Parathyroid adenoma (tissue), 2 donors: Measurements from ENCODE around the gene BTN3A1.

ENCODE experiments used
- H2AFZ ChIP-seq: fragments of 300-600 bp; sonication (generic); one replicate; pipeline ENCODE4 v1.7.0; 2017; ENCODE audit warnings: antibody characterized with exemption, mild to moderate bottlenecking
- H3K27ac ChIP-seq: fragments of 300-600 bp; sonication (generic); one replicate; pipeline ENCODE4 v1.7.0; 2017
- H3K27me3 ChIP-seq: fragments of 300-600 bp; sonication (generic); one replicate; pipeline ENCODE4 v1.7.0; 2017; ENCODE audit warnings: low read length; ENCODE audit not compliant: control insufficient read depth, insufficient read depth
- H3K36me3 ChIP-seq: fragments of 300-600 bp; sonication (generic); one replicate; pipeline ENCODE4 v1.7.0; 2017; ENCODE audit warnings: low read length; ENCODE audit not compliant: control insufficient read depth, insufficient read depth
- H3K4me1 ChIP-seq: fragments of 300-600 bp; sonication (generic); one replicate; pipeline ENCODE4 v1.7.0; 2017; ENCODE audit warnings: control low read depth
- H3K4me2 ChIP-seq: fragments of 300-600 bp; sonication (generic); one replicate; pipeline ENCODE4 v1.7.0; 2017; ENCODE audit warnings: low read length
- H3K4me3 ChIP-seq: fragments of 300-600 bp; sonication (generic); one replicate; pipeline ENCODE4 v1.7.0; 2017; ENCODE audit warnings: low read depth, low read length
- H3K79me2 ChIP-seq: fragments of 300-600 bp; sonication (generic); one replicate; pipeline ENCODE4 v1.7.0; 2017; ENCODE audit warnings: control low read depth
- H3K9ac ChIP-seq: fragments of 300-600 bp; sonication (generic); one replicate; pipeline ENCODE4 v1.7.0; 2017; ENCODE audit warnings: mild to moderate bottlenecking
- H3K9me3 ChIP-seq: fragments of 300-600 bp; sonication (generic); one replicate; pipeline ENCODE4 v1.7.0; 2017; ENCODE audit warnings: low read length; ENCODE audit not compliant: control insufficient read depth
- TF ChIP-seq, protein P1 (sequence below): fragments of 300-600 bp; sonication (generic); IDR thresholded peaks from one replicate; pipeline ENCODE4 v1.7.0; 2017; ENCODE audit warnings: antibody characterized with exemption, mild to moderate bottlenecking
- donor health status: primary hyperparathyroidism.

Gene BTN3A1

DNA sequence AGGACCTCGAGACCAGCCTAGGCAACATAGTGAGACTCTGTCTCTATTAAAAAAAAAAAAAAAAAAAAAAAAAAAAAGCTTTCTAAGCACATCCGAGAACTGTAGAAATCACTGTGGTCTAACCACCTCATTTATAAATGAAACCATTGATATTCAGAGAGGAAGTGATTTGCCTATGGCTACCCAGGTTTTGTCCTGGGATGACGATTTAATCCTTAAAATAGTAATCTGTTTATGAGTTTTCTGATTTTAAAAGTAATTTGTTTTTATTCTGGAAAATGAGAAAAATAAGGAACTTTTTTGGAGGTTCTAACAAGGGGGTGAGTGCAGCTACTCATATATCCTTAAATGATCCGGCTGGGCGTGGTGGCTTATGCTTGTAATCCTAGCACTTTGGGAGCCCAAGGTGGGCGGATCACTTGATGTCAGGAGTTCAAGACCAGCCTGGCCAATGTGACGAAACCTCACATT lies 43.5 kb upstream of the BTN3A1 start:
- no peak overlapping the region for H3K4me2 ChIP-seq
- H3K4me3 ChIP-seq = no peak overlapping the region
- no peaks in the 10 kb centered on the region for H3K4me1 ChIP-seq
- no peak overlapping the region for H3K27ac ChIP-seq
- H3K79me2 ChIP-seq = no peaks in the 10 kb centered on the region
- TF ChIP-seq, protein P1, sequence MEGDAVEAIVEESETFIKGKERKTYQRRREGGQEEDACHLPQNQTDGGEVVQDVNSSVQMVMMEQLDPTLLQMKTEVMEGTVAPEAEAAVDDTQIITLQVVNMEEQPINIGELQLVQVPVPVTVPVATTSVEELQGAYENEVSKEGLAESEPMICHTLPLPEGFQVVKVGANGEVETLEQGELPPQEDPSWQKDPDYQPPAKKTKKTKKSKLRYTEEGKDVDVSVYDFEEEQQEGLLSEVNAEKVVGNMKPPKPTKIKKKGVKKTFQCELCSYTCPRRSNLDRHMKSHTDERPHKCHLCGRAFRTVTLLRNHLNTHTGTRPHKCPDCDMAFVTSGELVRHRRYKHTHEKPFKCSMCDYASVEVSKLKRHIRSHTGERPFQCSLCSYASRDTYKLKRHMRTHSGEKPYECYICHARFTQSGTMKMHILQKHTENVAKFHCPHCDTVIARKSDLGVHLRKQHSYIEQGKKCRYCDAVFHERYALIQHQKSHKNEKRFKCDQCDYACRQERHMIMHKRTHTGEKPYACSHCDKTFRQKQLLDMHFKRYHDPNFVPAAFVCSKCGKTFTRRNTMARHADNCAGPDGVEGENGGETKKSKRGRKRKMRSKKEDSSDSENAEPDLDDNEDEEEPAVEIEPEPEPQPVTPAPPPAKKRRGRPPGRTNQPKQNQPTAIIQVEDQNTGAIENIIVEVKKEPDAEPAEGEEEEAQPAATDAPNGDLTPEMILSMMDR = no peak
- H2AFZ ChIP-seq = no peak overlapping the region
- H3K36me3 ChIP-seq = no peaks in the 10 kb centered on the region
- no peaks in the 10 kb centered on the region for H3K27me3 ChIP-seq
- H3K9ac ChIP-seq = no peak overlapping the region
- H3K9me3 ChIP-seq = no peaks in the 10 kb centered on the region

DNA sequence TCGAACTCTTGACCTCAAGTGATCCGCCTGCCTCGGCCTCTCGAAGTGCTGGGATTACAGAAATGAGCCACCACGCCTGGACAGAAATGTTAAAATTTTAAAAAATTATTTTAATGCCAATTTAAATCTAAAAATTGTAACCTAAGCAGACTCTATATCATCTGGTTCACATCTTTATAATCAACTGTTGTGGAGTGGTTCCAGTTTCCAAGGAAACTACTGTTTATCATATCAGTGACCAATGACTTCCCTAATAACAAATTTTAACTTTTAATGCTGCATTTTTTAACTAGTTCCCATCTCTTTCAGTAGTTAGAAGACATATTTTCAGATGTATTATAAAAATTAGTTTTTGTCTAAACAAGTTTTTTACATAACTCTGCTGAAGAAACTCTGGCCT lies 42.3 kb upstream of the BTN3A1 start:
- TF ChIP-seq, protein P1 = no peak
- H3K4me2 ChIP-seq = no peak overlapping the region
- H3K79me2 ChIP-seq = no peaks in the 10 kb centered on the region
- no peak overlapping the region for H3K9ac ChIP-seq
- no peak overlapping the region for H2AFZ ChIP-seq
- peaks cover 2% of the 10 kb centered on the region for H3K4me1 ChIP-seq
- H3K36me3 ChIP-seq = no peaks in the 10 kb centered on the region
- no peak overlapping the region for H3K27ac ChIP-seq
- no peaks in the 10 kb centered on the region for H3K9me3 ChIP-seq
- no peak overlapping the region for H3K4me3 ChIP-seq
- H3K27me3 ChIP-seq = no peaks in the 10 kb centered on the region

DNA sequence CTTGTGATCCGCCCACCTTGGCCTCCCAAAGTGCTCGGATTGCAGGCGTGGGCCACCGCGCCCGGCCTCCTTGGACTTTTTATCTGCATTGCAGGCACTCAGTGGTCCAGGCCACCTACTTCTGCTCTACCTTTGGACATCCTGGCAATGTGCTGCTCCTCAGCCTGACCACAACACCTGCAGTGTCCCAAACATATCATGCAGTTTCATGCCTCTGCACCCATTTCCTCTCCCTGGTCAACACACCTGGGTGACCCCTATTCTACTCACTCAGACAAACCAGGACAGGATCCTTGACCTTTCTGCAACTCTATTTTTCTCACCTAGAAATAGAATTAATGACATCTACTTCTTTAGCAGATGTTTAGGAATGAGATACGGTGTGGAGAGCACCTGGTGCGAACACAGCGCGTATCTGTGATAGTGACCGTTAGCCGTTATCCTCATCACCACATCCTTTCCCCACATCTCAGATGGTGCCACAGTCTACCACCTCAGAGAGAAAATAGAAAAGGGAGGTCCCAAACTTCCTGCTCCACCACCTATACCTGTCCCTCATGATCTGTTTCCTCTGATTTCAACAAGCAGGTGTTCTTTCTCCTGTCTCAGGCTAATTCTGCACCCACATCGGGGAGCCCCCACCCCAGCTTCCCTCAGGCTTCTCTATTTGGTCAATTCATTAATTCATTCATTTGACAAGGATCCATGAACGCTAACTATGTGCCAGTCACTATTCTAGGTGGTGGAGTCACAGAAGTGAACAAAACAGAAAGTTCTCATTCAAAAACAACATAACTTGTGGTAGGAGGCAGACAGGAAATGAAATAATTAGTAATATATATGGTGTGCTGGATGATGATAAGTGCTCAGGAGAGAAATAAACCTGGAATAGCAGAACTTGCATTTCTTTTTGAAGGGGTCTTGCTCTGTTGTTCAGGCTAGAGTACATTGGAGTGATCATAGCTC lies 41.3 kb upstream of the BTN3A1 start:
- Histone ChIP-seq H2AFZ (no peak overlapping the region), H3K27me3 (no peaks in the 10 kb centered on the region), H3K4me3 (no peak overlapping the region), H3K9me3 (no peaks in the 10 kb centered on the region), H3K4me2 (no peak overlapping the region), H3K79me2 (no peaks in the 10 kb centered on the region), H3K27ac (no peak overlapping the region), H3K4me1 (peaks cover 2% of the 10 kb centered on the region), H3K36me3 (no peaks in the 10 kb centered on the region), H3K9ac (no peak overlapping the region)
- TF ChIP-seq, protein P1 = no peak

DNA sequence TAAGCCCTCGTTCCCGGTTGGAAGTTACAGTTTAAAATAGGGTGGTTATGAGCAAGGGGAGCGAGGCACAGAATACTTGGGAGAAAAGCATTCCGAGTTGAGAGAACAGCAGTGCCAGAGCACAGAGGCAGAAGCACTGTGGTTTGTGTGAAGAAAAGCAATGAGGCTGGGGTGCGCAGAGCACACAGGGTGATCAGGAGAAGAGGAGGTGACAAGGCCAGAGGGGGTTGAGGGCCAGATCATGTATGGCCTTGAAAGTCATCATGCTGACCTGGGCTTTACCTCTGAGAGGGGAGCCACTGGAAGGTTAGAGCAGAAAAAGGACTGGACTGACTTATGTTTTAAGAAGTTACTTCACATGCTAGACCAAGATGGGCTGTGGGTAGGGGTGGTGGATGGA lies 40.5 kb upstream of the BTN3A1 start:
- Histone ChIP-seq H3K36me3 (no peaks in the 10 kb centered on the region), H3K27ac (no peak overlapping the region), H3K27me3 (no peaks in the 10 kb centered on the region), H3K9me3 (no peaks in the 10 kb centered on the region), H3K79me2 (no peaks in the 10 kb centered on the region), H3K9ac (no peak overlapping the region), H3K4me1 (peaks cover 2% of the 10 kb centered on the region), H3K4me3 (no peak overlapping the region), H3K4me2 (no peak overlapping the region), H2AFZ (no peak overlapping the region)
- TF ChIP-seq, protein P1 = no peak
